Upper lobe of left lung (tissue), 4 donors: ENCODE measurements around the gene AMIGO2.

ENCODE experiments used
- CTCF ChIP-seq, 6 experiments: fragments of 450-650 bp in 4 of 6; fragments of 200-600 bp in 2 of 6; sonication (generic) in 2 of 6; IDR thresholded peaks; one replicate each; pipeline ENCODE4 v1.5.1; 2016 to 2019; ENCODE audit warnings: antibody characterized with exemption in 6 of 6
- POLR2A ChIP-seq, 4 donors: fragments of 450-650 bp; IDR thresholded peaks; one replicate each; pipeline ENCODE4 v1.5.1; 2016 to 2017; ENCODE audit warnings: antibody characterized with exemption in 4 of 4, mild to moderate bottlenecking in 2 of 4

DNA sequence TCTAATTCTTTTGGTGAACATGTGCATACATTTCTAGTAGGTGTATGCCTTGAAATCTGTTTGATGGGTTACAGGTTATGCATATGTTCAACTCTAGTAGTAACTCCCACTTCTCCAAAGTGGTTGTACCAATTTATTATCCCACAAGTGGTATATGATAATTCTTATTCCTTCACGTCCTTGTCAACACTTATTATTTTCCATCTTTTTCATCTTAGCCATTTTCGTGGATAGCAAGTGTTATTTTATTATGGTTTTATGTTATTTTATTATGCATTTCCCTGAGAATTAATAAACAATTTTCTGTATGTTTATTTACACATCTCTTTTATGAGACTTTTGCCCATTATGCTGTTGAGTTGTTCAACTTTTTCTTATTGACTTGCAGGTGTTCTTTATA is 11.2 kb upstream of the AMIGO2 start:
- TF ChIP-seq CTCF (IDR thresholded peaks at IDR 0.05) (no peak), POLR2A (IDR thresholded peaks at IDR 0.05) (no peak)
